A673 (cell line): Measurements from ENCODE around the gene UPK2.

ENCODE experiments used
- EZH2 ChIP-seq: fragments of 200-600 bp; sonication (generic); IDR thresholded peaks from 2 replicates; pipeline ENCODE4 v1.6.1; 2017; ENCODE audit warnings: borderline replicate concordance, low read depth, mild to moderate bottlenecking, mixed read lengths, antibody characterized with exemption, low read length; ENCODE audit not compliant: poor library complexity, severe bottlenecking
- TF ChIP-seq, protein P1 (sequence below): fragments of 300-800, 200-600 bp; sonication (generic); conservative IDR thresholded peaks from 2 replicates; pipeline ENCODE4 v1.5.1; 2017; ENCODE audit warnings: low read depth, mild to moderate bottlenecking, antibody characterized with exemption, low read length, moderate library complexity, mixed read lengths

DNA sequence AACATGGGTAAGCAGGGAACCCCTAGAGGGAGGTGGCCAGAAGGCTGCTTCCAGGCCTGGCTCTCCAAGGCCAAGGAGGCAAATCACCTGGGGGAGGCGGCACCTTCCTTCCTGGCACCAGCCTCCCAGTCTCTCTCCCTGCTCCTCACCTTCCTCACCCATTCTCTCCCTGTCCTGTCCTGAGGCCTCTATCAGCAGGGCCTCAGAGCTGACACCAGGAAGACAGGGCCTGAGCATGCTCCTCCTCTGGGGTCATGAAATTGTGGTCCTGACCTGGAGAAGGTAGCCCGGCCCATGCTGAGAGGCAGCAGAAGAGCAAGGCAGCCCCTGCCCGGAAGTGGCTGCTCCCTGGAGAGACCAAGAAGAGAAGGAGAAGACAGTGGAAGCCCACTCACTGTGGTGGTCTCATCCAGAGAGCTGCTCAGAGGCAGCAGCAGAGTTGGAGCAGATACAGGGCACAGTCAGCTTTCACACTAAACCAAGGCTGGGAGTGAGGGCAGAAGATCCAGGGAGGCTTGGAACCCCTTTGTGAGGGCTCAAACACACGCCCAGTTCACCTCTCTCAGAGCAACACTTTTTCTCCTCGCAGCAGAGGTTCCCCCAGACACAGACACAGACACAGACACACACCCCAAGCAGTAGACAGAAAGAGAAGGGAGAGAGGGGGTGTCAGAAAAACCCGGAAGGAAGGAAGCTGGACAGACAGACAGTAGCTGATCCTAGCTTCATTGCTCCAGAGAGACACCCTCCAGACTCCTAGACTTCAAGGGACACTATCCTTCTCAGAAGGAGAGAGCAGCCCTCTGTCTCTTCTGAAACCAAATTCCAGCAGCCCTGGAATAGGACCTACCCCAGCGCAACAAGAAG, 32.1 kb upstream of the UPK2 start:
- TF ChIP-seq, protein P1, sequence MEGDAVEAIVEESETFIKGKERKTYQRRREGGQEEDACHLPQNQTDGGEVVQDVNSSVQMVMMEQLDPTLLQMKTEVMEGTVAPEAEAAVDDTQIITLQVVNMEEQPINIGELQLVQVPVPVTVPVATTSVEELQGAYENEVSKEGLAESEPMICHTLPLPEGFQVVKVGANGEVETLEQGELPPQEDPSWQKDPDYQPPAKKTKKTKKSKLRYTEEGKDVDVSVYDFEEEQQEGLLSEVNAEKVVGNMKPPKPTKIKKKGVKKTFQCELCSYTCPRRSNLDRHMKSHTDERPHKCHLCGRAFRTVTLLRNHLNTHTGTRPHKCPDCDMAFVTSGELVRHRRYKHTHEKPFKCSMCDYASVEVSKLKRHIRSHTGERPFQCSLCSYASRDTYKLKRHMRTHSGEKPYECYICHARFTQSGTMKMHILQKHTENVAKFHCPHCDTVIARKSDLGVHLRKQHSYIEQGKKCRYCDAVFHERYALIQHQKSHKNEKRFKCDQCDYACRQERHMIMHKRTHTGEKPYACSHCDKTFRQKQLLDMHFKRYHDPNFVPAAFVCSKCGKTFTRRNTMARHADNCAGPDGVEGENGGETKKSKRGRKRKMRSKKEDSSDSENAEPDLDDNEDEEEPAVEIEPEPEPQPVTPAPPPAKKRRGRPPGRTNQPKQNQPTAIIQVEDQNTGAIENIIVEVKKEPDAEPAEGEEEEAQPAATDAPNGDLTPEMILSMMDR = no peak
- no peak for TF ChIP-seq EZH2
